Measurements from ENCODE around the gene DDAH1. TPM values are rescaled to one million over a fixed set of nuclear protein-coding genes. Genes with fewer than 3 reads are reported as not detected.

Gene DDAH1
- total RNA-seq, 1 donor from 2014 or later: 33.4 TPM

DNA sequence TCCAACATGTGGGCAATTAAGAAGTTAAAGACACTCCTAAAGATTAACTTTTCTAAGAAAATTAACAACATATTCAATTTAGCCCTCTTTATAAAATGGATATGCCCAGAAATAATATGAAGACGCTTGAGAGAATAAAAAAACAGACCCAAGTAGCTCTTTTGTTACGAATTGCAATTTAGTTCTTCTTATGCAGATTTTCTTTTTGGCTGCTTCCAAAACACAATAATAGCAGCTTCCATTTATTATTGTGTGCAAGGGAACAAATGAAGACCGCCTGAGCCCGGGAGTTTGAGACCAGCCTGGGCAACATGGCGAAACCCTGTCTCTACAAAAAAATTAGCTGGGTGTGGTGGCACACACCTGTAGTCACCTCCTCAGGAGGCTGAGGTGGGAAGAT lies 138.1 kb downstream of the DDAH1 start:
- TF ChIP-seq, protein P1, sequence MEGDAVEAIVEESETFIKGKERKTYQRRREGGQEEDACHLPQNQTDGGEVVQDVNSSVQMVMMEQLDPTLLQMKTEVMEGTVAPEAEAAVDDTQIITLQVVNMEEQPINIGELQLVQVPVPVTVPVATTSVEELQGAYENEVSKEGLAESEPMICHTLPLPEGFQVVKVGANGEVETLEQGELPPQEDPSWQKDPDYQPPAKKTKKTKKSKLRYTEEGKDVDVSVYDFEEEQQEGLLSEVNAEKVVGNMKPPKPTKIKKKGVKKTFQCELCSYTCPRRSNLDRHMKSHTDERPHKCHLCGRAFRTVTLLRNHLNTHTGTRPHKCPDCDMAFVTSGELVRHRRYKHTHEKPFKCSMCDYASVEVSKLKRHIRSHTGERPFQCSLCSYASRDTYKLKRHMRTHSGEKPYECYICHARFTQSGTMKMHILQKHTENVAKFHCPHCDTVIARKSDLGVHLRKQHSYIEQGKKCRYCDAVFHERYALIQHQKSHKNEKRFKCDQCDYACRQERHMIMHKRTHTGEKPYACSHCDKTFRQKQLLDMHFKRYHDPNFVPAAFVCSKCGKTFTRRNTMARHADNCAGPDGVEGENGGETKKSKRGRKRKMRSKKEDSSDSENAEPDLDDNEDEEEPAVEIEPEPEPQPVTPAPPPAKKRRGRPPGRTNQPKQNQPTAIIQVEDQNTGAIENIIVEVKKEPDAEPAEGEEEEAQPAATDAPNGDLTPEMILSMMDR (IDR thresholded peaks at IDR 0.05; ENCODE audit: unreplicated experiment): no peak
- Mint-ChIP-seq H3K27me3 (no peaks in the 10 kb centered on the region), H3K4me1 (ENCODE audit: low read depth) (peaks cover 9% of the 10 kb centered on the region)

DNA sequence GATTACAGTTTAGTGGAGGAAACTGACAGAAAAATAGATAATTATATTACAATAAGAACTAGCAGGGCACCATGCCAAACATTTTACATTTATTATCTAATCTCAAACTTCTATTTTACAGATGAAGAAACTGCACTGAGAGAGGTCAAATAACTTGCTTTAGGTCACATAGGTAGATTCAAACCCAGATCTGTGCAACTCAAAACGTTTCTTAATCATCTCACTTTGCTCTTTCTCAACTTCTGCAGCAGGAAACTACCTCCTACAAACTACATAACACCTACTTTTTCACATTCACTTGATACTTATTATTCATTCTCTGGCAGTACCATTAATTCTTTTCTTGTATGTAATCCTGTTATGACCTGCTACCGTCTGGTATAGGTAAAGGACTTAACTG lies 138.6 kb downstream of the DDAH1 start:
- H3K9me3 Mint-ChIP-seq (ENCODE audit: low read depth): no peaks in the 10 kb centered on the region
- no peaks in the 10 kb centered on the region for H3K27me3 Mint-ChIP-seq
- H3K27ac Mint-ChIP-seq: no peak overlapping the region
- TF ChIP-seq, protein P1 (IDR thresholded peaks at IDR 0.05; ENCODE audit: unreplicated experiment): no peak
- H3K4me1 Mint-ChIP-seq (ENCODE audit: low read depth): peaks cover 9% of the 10 kb centered on the region
- no peaks in the 10 kb centered on the region for H3K36me3 Mint-ChIP-seq (ENCODE audit: insufficient read depth)
- H3K4me3 Mint-ChIP-seq (ENCODE audit: low read depth): no peak overlapping the region
- DNase-seq (ENCODE audit: low spot score, unreplicated experiment): no peak

More for the DNA sequence above, 138.1 kb downstream of the DDAH1 start:
- Mint-ChIP-seq H3K36me3 (ENCODE audit: insufficient read depth) (no peaks in the 10 kb centered on the region), H3K9me3 (ENCODE audit: low read depth) (no peaks in the 10 kb centered on the region), H3K27ac (no peak overlapping the region), H3K4me3 (ENCODE audit: low read depth) (no peak overlapping the region)
- DNase-seq (ENCODE audit: low spot score, unreplicated experiment): no peak

DNA sequence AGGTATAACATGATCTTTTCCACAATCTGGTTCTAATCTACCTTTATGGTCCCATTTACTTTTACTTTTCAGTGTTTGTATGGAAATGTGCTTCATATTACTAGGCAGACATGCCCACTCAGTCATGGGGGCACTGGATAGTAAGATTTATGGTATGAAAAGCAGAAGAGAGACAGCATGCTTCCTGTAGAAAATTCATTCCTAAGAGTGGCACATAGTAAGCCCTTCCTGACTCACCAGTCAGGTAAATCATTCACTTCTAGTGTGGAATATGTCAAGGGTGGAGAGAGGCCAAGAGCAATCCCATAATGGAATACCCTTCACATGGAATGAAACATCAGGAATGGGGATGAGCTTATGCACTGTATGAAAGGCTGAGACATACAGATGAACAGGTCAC lies 139.0 kb downstream of the DDAH1 start:
- Mint-ChIP-seq H3K27me3 (no peaks in the 10 kb centered on the region), H3K4me3 (ENCODE audit: low read depth) (no peak overlapping the region), H3K27ac (no peak overlapping the region), H3K9me3 (ENCODE audit: low read depth) (no peaks in the 10 kb centered on the region), H3K4me1 (ENCODE audit: low read depth) (peaks cover 9% of the 10 kb centered on the region), H3K36me3 (ENCODE audit: insufficient read depth) (no peaks in the 10 kb centered on the region)
- no peak for DNase-seq (ENCODE audit: low spot score, unreplicated experiment)
- TF ChIP-seq, protein P1 (IDR thresholded peaks at IDR 0.05; ENCODE audit: unreplicated experiment): no peak

DNA sequence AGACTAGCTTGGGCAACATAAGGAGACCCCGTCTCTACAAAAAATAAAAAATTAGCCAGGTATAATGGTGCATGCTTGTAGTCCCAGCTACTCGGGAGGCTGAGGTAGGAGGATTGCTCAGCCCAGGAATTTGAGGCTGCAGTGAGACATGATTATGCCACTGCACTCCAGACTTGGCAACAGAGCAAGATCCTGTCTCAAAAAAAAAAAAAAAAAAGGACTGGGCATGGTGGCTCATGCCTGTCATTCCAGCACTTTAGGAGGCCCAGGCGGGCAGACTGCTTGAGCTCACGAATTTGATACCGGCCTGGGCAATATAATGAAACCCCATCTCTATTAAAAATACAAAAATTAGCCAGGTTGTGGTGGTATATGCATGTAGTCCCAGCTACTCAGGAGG lies 141.2 kb downstream of the DDAH1 start:
- TF ChIP-seq, protein P1 (IDR thresholded peaks at IDR 0.05; ENCODE audit: unreplicated experiment): no peak

DNA sequence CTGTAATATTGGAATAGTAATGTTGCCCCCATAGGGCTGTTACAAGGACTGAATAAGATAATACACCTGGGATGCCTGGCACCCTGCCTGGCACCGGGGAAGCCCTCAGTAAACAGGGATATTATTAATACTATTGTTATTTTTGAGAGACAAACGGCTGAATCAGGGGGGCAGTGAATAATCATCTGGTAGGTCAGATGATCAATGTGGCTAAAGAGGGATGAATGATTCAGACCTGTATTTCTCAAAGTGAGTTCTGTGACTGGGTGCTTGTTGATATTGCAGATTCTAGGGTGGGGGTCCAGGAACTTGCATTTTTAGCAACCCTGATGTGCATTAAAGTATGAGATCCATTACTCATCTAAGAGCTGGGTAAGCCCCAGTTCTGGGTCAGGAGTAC lies 142.3 kb downstream of the DDAH1 start:
- H3K27me3 Mint-ChIP-seq: no peaks in the 10 kb centered on the region
- H3K27ac Mint-ChIP-seq: no peak overlapping the region
- DNase-seq (ENCODE audit: low spot score, unreplicated experiment): no peak
- H3K4me3 Mint-ChIP-seq (ENCODE audit: low read depth): no peak overlapping the region
- H3K36me3 Mint-ChIP-seq (ENCODE audit: insufficient read depth): peaks cover 4% of the 10 kb centered on the region
- TF ChIP-seq, protein P1 (IDR thresholded peaks at IDR 0.05; ENCODE audit: unreplicated experiment): no peak
- H3K4me1 Mint-ChIP-seq (ENCODE audit: low read depth): peaks cover 2% of the 10 kb centered on the region
- H3K9me3 Mint-ChIP-seq (ENCODE audit: low read depth): no peaks in the 10 kb centered on the region

More for the DNA sequence above, 141.2 kb downstream of the DDAH1 start:
- Mint-ChIP-seq H3K4me1 (ENCODE audit: low read depth) (peaks cover 3% of the 10 kb centered on the region), H3K9me3 (ENCODE audit: low read depth) (no peaks in the 10 kb centered on the region), H3K36me3 (ENCODE audit: insufficient read depth) (peaks cover 4% of the 10 kb centered on the region), H3K27ac (no peak overlapping the region), H3K4me3 (ENCODE audit: low read depth) (no peak overlapping the region), H3K27me3 (no peaks in the 10 kb centered on the region)
- no peak for DNase-seq (ENCODE audit: low spot score, unreplicated experiment)

Data from progenitor cell of endocrine pancreas (in vitro differentiated cells).